ENCODE measurements around the gene MROH7. TPM values are rescaled to one million over a fixed set of nuclear protein-coding genes. Genes with fewer than 3 reads are reported as not detected.
A peak's percentile ranks its signal among the peaks of the same experiment; 100 is the strongest.

Gene MROH7
- total and polyA plus RNA-seq, 2 of the 13 experiments (the other 11 are each of a cell fraction or from before 2014, with no cell fraction given), result 0.09 TPM

GRCh38 chr1:54715493-54716298 is 74.1 kb downstream of the MROH7 start, which contains the start of gene TTC4 (continued):
- TF ChIP-seq ZNF276 (CRISPR knock-in tag; IDR thresholded peaks at IDR 0.05; ENCODE audit: low read depth) (no peak), ZNF501 (CRISPR knock-in tag; IDR thresholded peaks at IDR 0.05) (peak; percentile 65), FOXO1 (CRISPR knock-in tag; IDR thresholded peaks at IDR 0.05) (peak; percentile 84), NR3C1 (CRISPR knock-in tag; IDR thresholded peaks at IDR 0.05) (no peak), ZNF263 (CRISPR knock-in tag; IDR thresholded peaks at IDR 0.05) (peak; percentile 63; the same call in 1 of the 2 replicates), ZNF7 (CRISPR knock-in tag; IDR thresholded peaks at IDR 0.05) (no peak), SNAPC2 (CRISPR knock-in tag; IDR thresholded peaks at IDR 0.05) (0 out of 2 replicates have a peak, but pooled peaks have one; percentile 68), ZC3H4 (CRISPR knock-in tag; IDR thresholded peaks at IDR 0.05; ENCODE audit: borderline replicate concordance) (no peak), KLF9 (CRISPR knock-in tag; IDR thresholded peaks at IDR 0.05; ENCODE audit: low read depth) (no peak; the same call in 1 of the 2 replicates), ZFY (CRISPR knock-in tag; IDR thresholded peaks at IDR 0.05) (peak; percentile 83), NFKB2 (CRISPR knock-in tag; IDR thresholded peaks at IDR 0.05; ENCODE audit: borderline replicate concordance) (peak; percentile 82; the same call in 1 of the 2 replicates), ZMYM3 (CRISPR knock-in tag; IDR thresholded peaks at IDR 0.05) (peak; percentile 38; the same call in 1 of the 2 replicates), ZNF207 (IDR thresholded peaks at IDR 0.05; ENCODE audit: borderline replicate concordance) (no peak), TSC22D2 (CRISPR knock-in tag; IDR thresholded peaks at IDR 0.05; ENCODE audit: borderline replicate concordance) (0 out of 2 replicates have a peak, but pooled peaks have one; percentile 45), ZNF317 (CRISPR knock-in tag; IDR thresholded peaks at IDR 0.05) (peak; percentile 24; the same call in 1 of the 2 replicates), ZNF224 (CRISPR knock-in tag; IDR thresholded peaks at IDR 0.05) (peak; percentile 79; the same call in 1 of the 2 replicates), SP140L (CRISPR knock-in tag; IDR thresholded peaks at IDR 0.05; ENCODE audit: borderline replicate concordance) (no peak), ZNF644 (CRISPR knock-in tag; IDR thresholded peaks at IDR 0.05; ENCODE audit: low read depth) (no peak)
- TF ChIP-seq, protein P1, sequence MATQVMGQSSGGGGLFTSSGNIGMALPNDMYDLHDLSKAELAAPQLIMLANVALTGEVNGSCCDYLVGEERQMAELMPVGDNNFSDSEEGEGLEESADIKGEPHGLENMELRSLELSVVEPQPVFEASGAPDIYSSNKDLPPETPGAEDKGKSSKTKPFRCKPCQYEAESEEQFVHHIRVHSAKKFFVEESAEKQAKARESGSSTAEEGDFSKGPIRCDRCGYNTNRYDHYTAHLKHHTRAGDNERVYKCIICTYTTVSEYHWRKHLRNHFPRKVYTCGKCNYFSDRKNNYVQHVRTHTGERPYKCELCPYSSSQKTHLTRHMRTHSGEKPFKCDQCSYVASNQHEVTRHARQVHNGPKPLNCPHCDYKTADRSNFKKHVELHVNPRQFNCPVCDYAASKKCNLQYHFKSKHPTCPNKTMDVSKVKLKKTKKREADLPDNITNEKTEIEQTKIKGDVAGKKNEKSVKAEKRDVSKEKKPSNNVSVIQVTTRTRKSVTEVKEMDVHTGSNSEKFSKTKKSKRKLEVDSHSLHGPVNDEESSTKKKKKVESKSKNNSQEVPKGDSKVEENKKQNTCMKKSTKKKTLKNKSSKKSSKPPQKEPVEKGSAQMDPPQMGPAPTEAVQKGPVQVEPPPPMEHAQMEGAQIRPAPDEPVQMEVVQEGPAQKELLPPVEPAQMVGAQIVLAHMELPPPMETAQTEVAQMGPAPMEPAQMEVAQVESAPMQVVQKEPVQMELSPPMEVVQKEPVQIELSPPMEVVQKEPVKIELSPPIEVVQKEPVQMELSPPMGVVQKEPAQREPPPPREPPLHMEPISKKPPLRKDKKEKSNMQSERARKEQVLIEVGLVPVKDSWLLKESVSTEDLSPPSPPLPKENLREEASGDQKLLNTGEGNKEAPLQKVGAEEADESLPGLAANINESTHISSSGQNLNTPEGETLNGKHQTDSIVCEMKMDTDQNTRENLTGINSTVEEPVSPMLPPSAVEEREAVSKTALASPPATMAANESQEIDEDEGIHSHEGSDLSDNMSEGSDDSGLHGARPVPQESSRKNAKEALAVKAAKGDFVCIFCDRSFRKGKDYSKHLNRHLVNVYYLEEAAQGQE (IDR thresholded peaks at IDR 0.05; ENCODE audit: borderline replicate concordance in 1 of 2, low read depth in 1 of 2, low read length in 2 of 2), result no peak
- TF ChIP-seq, protein P2, sequence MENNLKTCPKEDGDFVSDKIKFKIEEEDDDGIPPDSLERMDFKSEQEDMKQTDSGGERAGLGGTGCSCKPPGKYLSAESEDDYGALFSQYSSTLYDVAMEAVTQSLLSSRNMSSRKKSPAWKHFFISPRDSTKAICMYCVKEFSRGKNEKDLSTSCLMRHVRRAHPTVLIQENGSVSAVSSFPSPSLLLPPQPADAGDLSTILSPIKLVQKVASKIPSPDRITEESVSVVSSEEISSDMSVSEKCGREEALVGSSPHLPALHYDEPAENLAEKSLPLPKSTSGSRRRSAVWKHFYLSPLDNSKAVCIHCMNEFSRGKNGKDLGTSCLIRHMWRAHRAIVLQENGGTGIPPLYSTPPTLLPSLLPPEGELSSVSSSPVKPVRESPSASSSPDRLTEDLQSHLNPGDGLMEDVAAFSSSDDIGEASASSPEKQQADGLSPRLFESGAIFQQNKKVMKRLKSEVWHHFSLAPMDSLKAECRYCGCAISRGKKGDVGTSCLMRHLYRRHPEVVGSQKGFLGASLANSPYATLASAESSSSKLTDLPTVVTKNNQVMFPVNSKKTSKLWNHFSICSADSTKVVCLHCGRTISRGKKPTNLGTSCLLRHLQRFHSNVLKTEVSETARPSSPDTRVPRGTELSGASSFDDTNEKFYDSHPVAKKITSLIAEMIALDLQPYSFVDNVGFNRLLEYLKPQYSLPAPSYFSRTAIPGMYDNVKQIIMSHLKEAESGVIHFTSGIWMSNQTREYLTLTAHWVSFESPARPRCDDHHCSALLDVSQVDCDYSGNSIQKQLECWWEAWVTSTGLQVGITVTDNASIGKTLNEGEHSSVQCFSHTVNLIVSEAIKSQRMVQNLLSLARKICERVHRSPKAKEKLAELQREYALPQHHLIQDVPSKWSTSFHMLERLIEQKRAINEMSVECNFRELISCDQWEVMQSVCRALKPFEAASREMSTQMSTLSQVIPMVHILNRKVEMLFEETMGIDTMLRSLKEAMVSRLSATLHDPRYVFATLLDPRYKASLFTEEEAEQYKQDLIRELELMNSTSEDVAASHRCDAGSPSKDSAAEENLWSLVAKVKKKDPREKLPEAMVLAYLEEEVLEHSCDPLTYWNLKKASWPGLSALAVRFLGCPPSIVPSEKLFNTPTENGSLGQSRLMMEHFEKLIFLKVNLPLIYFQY (CRISPR knock-in tag; IDR thresholded peaks at IDR 0.05; ENCODE audit: borderline replicate concordance), result peak; percentile 73; the same call in 1 of the 2 replicates

Data from HepG2 (cell line).